ENCODE data around the gene KLRK1.
A peak's percentile ranks its signal among the peaks of the same experiment; 100 is the strongest.
"Not testable (repeated sequence)": the region's sequence is repeated elsewhere in the genome, so short reads cannot be mapped to it uniquely, and the experiment has no call there.

Gene KLRK1

GRCh38 chr12:10339053-10339840 lies 50.6 kb downstream of the KLRK1 start:
- ChIA-PET CTCF (interaction anchor here (1.4 to 1.8 kb wide), 2 partner anchors 9 to 18 kb away, joined by 3 to 5 read pairs; no protein-coding TSS in a partner anchor), POLR2A (no interaction called here)
- no peak for DNase-seq (ENCODE audit: extremely low spot score)
- no peak for TF ChIP-seq CTCF (IDR thresholded peaks at IDR 0.05; ENCODE audit: control extremely low read depth, extremely low read depth, low read depth, missing control alignments)

- POLR2A ChIA-PET = not testable (repeated sequence)
- CTCF ChIA-PET = interaction anchor here (1.8 kb wide), 1 partner anchor 8 kb away, joined by 5 read pairs; no protein-coding TSS in a partner anchor
These were observed 51.4 kb downstream of the KLRK1 start for GRCh38 chr12:10338470-10338869.

GRCh38 chr12:10336196-10336595 lies 53.6 kb downstream of the KLRK1 start:
- CTCF ChIA-PET; DNase-seq (ENCODE audit: extremely low spot score); POLR2A ChIA-PET: not testable (repeated sequence)

More at GRCh38 chr12:10338470-10338869, 51.4 kb downstream of the KLRK1 start:
- DNase-seq (ENCODE audit: extremely low spot score) = not testable (repeated sequence)

- ChIA-PET CTCF (interaction anchor here (1.0 to 2.7 kb wide), 4 partner anchors 10 to 230 kb away, joined by 3 to 14 read pairs (median 6); no protein-coding TSS in a partner anchor), POLR2A (no interaction called here)
- peak; percentile 43 for DNase-seq (ENCODE audit: extremely low spot score)
- peak; percentile 56 for TF ChIP-seq CTCF (IDR thresholded peaks at IDR 0.05; ENCODE audit: control extremely low read depth, extremely low read depth, low read depth, missing control alignments)
These were observed 58.1 kb downstream of the KLRK1 start for GRCh38 chr12:10331642-10332239.

- POLR2A ChIA-PET; DNase-seq (ENCODE audit: extremely low spot score); CTCF ChIA-PET: not testable (repeated sequence)
These were observed 61.1 kb downstream of the KLRK1 start for GRCh38 chr12:10328691-10329090.

Measured in GM10248 (cell line).